ENCODE measurements around the gene ANKFN1.

GRCh38 chr17:56184650-56185049 lies 31.4 kb downstream of the ANKFN1 start:
- TF ChIP-seq CTCF (conservative IDR thresholded peaks at IDR 0.05; ENCODE audit: low read length) (no peak), EZH2phosphoT487 (IDR thresholded peaks at IDR 0.05; ENCODE audit: borderline replicate concordance) (no peak)

All from Loucy (cell line).